Mesenchymal stem cell (in vitro differentiated cells and primary cell): ENCODE results near the gene SLC6A8.
A peak's percentile ranks its signal among the peaks of the same experiment; 100 is the strongest.
"Not testable (repeated sequence)": the region's sequence is repeated elsewhere in the genome, so short reads cannot be mapped to it uniquely, and the experiment has no call there.

Source experiments
- DNase-seq: peaks from one replicate; pipeline ENCODE4 v3.0.0-alpha.2; 2013
- H2AFZ ChIP-seq: one replicate; pipeline ENCODE4 v1.6.1; 2013; ENCODE audit warnings: low read depth, mild to moderate bottlenecking, control low read depth, inconsistent platforms, low read length, moderate library complexity
- H2AK5ac ChIP-seq: 2 replicates; pipeline ENCODE4 v1.6.1; 2013; ENCODE audit warnings: low read length, moderate library complexity, mild to moderate bottlenecking, inconsistent platforms; ENCODE audit not compliant: severe bottlenecking
- H2BK120ac ChIP-seq: one replicate; pipeline ENCODE4 v1.6.1; 2013; ENCODE audit warnings: low read depth, mild to moderate bottlenecking, inconsistent platforms, low read length, moderate library complexity
- H2BK12ac ChIP-seq, 2 experiments: one replicate each; pipeline ENCODE4 v1.6.1; 2013; ENCODE audit warnings: inconsistent platforms in 2 of 2, low read length in 2 of 2, mild to moderate bottlenecking in 2 of 2, moderate library complexity in 2 of 2, control low read depth in 1 of 2
- H2BK15ac ChIP-seq: one replicate; pipeline ENCODE4 v1.6.1; 2013; ENCODE audit warnings: mild to moderate bottlenecking, low read depth, inconsistent platforms; ENCODE audit not compliant: poor library complexity, severe bottlenecking
- H2BK5ac ChIP-seq: 2 replicates; pipeline ENCODE4 v1.6.1; 2013; ENCODE audit warnings: low read depth, mild to moderate bottlenecking, low read length, control low read depth, inconsistent platforms; ENCODE audit not compliant: poor library complexity, severe bottlenecking
- H3K14ac ChIP-seq, 2 experiments: one replicate each; pipeline ENCODE4 v1.6.1; 2013; ENCODE audit warnings: inconsistent platforms in 2 of 2, low read length in 2 of 2, control low read depth in 1 of 2, mild to moderate bottlenecking in 1 of 2, moderate library complexity in 1 of 2
- H3K18ac ChIP-seq, 2 experiments: one replicate each; pipeline ENCODE4 v1.6.1; 2013; ENCODE audit warnings: inconsistent platforms in 2 of 2, low read length in 2 of 2, control low read depth in 1 of 2, low read depth in 1 of 2, mild to moderate bottlenecking in 1 of 2
- H3K23ac ChIP-seq, 2 experiments: one replicate each; pipeline ENCODE4 v1.6.1; 2013; ENCODE audit warnings: inconsistent platforms in 2 of 2, low read length in 2 of 2, mild to moderate bottlenecking in 2 of 2, moderate library complexity in 2 of 2, control low read depth in 1 of 2
- H3K27ac ChIP-seq: 2 replicates; pipeline ENCODE4 v1.5.1; 2013; ENCODE audit warnings: mild to moderate bottlenecking, moderate library complexity, low read length, control low read depth, inconsistent platforms; ENCODE audit not compliant: poor library complexity, severe bottlenecking
- H3K27me3 ChIP-seq, 2 experiments: 2 replicates each; pipeline versions ENCODE4 v1.6.1 to v1.7.0; 2013; ENCODE audit warnings: low read length in 2 of 2, mild to moderate bottlenecking in 2 of 2, moderate library complexity in 2 of 2, control low read depth in 1 of 2, inconsistent platforms in 1 of 2; ENCODE audit not compliant: control insufficient read depth in 1 of 2, insufficient read depth in 1 of 2
- H3K36me3 ChIP-seq, 2 experiments: 2 replicates each; pipeline versions ENCODE4 v1.6.1 to v1.7.0; 2013; ENCODE audit warnings: low read length in 2 of 2, control low read depth in 1 of 2, inconsistent platforms in 1 of 2, low read depth in 1 of 2, mild to moderate bottlenecking in 1 of 2; ENCODE audit not compliant: insufficient read depth in 2 of 2, control insufficient read depth in 1 of 2
- H3K4ac ChIP-seq, 2 experiments: one replicate each; pipeline ENCODE4 v1.6.1; 2013; ENCODE audit warnings: inconsistent platforms in 2 of 2, low read length in 2 of 2, mild to moderate bottlenecking in 2 of 2, moderate library complexity in 2 of 2, control low read depth in 1 of 2, low read depth in 1 of 2
- H3K4me1 ChIP-seq: 2 replicates; pipeline ENCODE4 v1.6.1; 2013; ENCODE audit warnings: low read depth, low read length, control low read depth; ENCODE audit not compliant: control insufficient read depth, insufficient read depth
- H3K4me2 ChIP-seq: 2 replicates; pipeline ENCODE4 v1.6.1; 2013; ENCODE audit warnings: low read length, mild to moderate bottlenecking, inconsistent platforms; ENCODE audit not compliant: poor library complexity, severe bottlenecking
- H3K4me3 ChIP-seq, 2 experiments: 2 replicates each; pipeline versions ENCODE4 v1.5.1 to v1.7.0; 2013; ENCODE audit warnings: low read length in 2 of 2, mild to moderate bottlenecking in 2 of 2, control low read depth in 1 of 2, low read depth in 1 of 2; ENCODE audit not compliant: insufficient read depth in 1 of 2
- H3K79me1 ChIP-seq: replicated peaks from 2 replicates; pipeline ENCODE4 v1.6.1; 2013; ENCODE audit warnings: mild to moderate bottlenecking, control low read depth, low read length, inconsistent platforms; ENCODE audit not compliant: poor library complexity, severe bottlenecking
- H3K9ac ChIP-seq: 2 replicates; pipeline ENCODE4 v1.7.0; 2013; ENCODE audit warnings: mild to moderate bottlenecking, low read length, moderate library complexity
- H3K9me3 ChIP-seq: 2 replicates; pipeline ENCODE4 v1.7.0; 2013; ENCODE audit warnings: mild to moderate bottlenecking, low read length; ENCODE audit not compliant: control insufficient read depth
- H4K8ac ChIP-seq: one replicate; pipeline ENCODE4 v1.6.1; 2013; ENCODE audit warnings: inconsistent platforms, mild to moderate bottlenecking, low read length, moderate library complexity
- H4K91ac ChIP-seq: one replicate; pipeline ENCODE4 v1.6.1; 2013; ENCODE audit warnings: mild to moderate bottlenecking, low read length, inconsistent platforms
- WGBS: methylation state at CpG from one replicate; pipeline ENCODE4 v1.1.7; 2013; ENCODE audit warnings: mixed read lengths; 5-methylcytosine and 5-hydroxymethylcytosine counted together

SLC6A8 gene

DNA sequence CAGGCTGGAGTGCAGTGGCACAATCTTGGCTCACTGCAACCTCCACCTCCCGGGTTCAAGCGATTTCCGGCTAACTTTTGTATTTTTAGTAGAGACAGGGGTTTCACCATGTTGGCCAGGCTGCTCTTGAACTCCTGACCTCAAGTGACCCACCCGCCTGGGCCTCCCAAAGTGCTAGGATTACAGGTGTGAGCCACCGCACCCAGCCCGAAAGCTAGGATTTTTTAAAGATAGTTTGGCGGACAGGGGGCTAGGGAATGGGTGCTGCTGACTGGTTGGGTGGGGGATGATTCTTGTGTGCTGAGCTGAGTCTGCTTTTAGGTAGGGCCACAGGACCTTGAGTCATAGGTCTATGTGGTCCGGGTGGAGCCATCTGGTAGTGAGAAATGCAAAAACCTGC, 4.2 kb upstream of the SLC6A8 start:
- H4K8ac ChIP-seq, H3K9ac ChIP-seq, DNase-seq, H3K23ac ChIP-seq, H2BK15ac ChIP-seq, H4K91ac ChIP-seq, H3K9me3 ChIP-seq, H3K4me2 ChIP-seq, H3K18ac ChIP-seq, H3K4ac ChIP-seq, H2BK120ac ChIP-seq, H2AK5ac ChIP-seq, H3K36me3 ChIP-seq, H2AFZ ChIP-seq, H3K27ac ChIP-seq, H3K4me1 ChIP-seq, H2BK12ac ChIP-seq, H3K4me3 ChIP-seq, H2BK5ac ChIP-seq, H3K14ac ChIP-seq, H3K79me1 ChIP-seq: not testable (repeated sequence)
- H3K27me3 ChIP-seq = peaks cover 11 to 45% of the 10 kb centered on the region in 2 experiments
- WGBS = 96% methylated on average over 7 of the region's 8 CpGs

DNA sequence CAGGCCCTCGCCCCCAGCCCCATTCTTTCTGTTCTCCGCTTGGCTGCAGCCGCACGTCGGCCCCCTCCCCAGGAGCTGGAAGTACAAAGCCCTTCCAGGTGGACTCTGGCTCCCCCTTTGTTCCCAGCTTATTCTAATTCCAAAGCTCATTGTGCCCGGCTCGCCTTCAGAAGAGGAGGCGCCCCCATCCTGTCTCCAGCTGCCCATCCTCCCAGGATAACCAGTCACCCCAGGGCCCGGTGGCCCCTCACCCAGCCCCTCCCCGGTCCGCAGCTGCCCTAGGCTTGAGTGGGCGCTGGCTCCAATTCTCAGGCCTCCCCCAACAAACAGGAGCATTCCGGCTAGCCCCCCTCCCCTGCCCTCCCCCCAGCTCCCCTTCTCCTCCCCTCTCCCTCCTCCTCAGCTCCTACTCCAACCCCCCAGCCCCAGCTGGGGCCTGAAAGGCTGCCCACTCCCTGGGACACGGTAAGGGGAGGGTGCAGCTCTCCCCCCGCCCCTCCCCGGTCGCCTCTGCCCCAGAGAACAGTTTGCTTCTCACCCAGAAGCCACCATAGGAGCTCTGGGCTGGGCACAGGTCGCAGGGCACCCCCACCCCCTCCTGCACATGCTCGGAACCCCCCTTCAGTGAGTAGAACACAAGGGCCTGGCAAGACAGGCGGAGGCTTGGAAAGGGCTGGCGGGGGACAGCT, 3.1 kb upstream of the SLC6A8 start:
- Histone ChIP-seq H3K79me1 (no peaks in the 10 kb centered on the region), H3K23ac (no peak overlapping the region), H3K36me3 (no peaks in the 10 kb centered on the region), H3K4ac (no peak overlapping the region), H2BK12ac (no peak overlapping the region), H3K9ac (no peak overlapping the region), H3K14ac (no peak overlapping the region), H2AFZ (no peak overlapping the region), H3K4me1 (peaks cover 8% of the 10 kb centered on the region), H2AK5ac (no peak overlapping the region), H2BK5ac (no peak overlapping the region), H4K8ac (no peak overlapping the region), H3K4me3 (no peak overlapping the region), H2BK120ac (no peak overlapping the region), H3K27ac (no peak overlapping the region), H3K27me3 (peaks cover 11 to 37% of the 10 kb centered on the region in 2 experiments), H4K91ac (no peak overlapping the region), H2BK15ac (no peak overlapping the region), H3K4me2 (no peak overlapping the region), H3K9me3 (peaks cover 5% of the 10 kb centered on the region), H3K18ac (no peak overlapping the region)
- 42% methylated on average over 16 of the region's 21 CpGs for whole genome bisulfite sequencing
- DNase-seq = no peak

GRCh38 chrX:153685156-153685536, 2.6 kb upstream of the SLC6A8 start:
- Histone ChIP-seq H4K8ac (no peak overlapping the region), H3K4ac (no peak overlapping the region), H2BK5ac (no peak overlapping the region), H3K9me3 (peaks cover 5% of the 10 kb centered on the region), H2AFZ (no peak overlapping the region), H2BK120ac (no peak overlapping the region), H3K79me1 (no peaks in the 10 kb centered on the region), H4K91ac (no peak overlapping the region), H3K4me2 (no peak overlapping the region), H3K23ac (no peak overlapping the region), H3K18ac (no peak overlapping the region), H3K4me1 (peaks cover 12% of the 10 kb centered on the region), H3K27ac (no peak overlapping the region), H3K14ac (no peak overlapping the region), H3K27me3 (peaks cover 11 to 32% of the 10 kb centered on the region in 2 experiments), H3K36me3 (no peaks in the 10 kb centered on the region), H2AK5ac (no peak overlapping the region), H3K4me3 (no peak overlapping the region), H3K9ac (no peak overlapping the region), H2BK15ac (no peak overlapping the region), H2BK12ac (no peak overlapping the region)
- WGBS = 14% methylated on average over 12 of the region's 21 CpGs
- DNase-seq = no peak

- whole genome bisulfite sequencing = 57% methylated on average over 22 of the region's 24 CpGs
These were observed 1.7 kb upstream of the SLC6A8 start for GRCh38 chrX:153685751-153686696.

More at GRCh38 chrX:153685751-153686696, 1.7 kb upstream of the SLC6A8 start:
- Histone ChIP-seq H3K4me3 (no peak overlapping the region), H3K36me3 (no peaks in the 10 kb centered on the region), H3K9me3 (peaks cover 5% of the 10 kb centered on the region), H3K79me1 (no peaks in the 10 kb centered on the region), H2AFZ (no peak overlapping the region), H3K27me3 (peaks cover 11 to 29% of the 10 kb centered on the region in 2 experiments), H4K8ac (no peak overlapping the region), H3K4me2 (no peak overlapping the region), H3K23ac (no peak overlapping the region), H3K4ac (no peak overlapping the region), H2BK12ac (no peak overlapping the region), H4K91ac (no peak overlapping the region), H3K9ac (no peak overlapping the region), H3K4me1 (peaks cover 14% of the 10 kb centered on the region), H2AK5ac (no peak overlapping the region), H2BK15ac (no peak overlapping the region), H3K18ac (peak overlapping the region in 1 of 2 experiments; percentile 21), H3K14ac (peak overlapping the region in 1 of 2 experiments; percentile 28), H2BK5ac (no peak overlapping the region), H3K27ac (no peak overlapping the region), H2BK120ac (no peak overlapping the region)
- no peak for DNase-seq
